Measurements from ENCODE around the gene MAPK9.

The MAPK9 gene

DNA sequence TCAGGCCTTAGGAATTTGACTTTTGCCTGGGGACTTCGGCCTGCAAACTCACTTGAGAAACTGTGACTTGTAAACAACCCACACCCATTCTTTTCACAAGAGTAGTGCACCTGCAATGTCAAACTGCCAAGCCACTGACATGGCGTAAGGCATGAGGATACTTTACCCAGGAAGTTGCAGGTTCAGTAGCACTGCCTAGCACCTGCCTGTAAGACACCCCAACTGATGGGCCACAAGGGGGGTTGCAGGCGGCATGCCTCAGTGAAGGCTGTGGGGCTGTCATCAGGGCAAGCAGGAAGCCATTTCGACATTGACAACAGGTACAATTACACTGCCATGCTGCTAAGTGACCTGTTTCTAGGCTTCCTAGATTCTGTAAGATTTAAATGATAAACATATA is 41.6 kb downstream of the MAPK9 start:
- TF ChIP-seq, protein P1, sequence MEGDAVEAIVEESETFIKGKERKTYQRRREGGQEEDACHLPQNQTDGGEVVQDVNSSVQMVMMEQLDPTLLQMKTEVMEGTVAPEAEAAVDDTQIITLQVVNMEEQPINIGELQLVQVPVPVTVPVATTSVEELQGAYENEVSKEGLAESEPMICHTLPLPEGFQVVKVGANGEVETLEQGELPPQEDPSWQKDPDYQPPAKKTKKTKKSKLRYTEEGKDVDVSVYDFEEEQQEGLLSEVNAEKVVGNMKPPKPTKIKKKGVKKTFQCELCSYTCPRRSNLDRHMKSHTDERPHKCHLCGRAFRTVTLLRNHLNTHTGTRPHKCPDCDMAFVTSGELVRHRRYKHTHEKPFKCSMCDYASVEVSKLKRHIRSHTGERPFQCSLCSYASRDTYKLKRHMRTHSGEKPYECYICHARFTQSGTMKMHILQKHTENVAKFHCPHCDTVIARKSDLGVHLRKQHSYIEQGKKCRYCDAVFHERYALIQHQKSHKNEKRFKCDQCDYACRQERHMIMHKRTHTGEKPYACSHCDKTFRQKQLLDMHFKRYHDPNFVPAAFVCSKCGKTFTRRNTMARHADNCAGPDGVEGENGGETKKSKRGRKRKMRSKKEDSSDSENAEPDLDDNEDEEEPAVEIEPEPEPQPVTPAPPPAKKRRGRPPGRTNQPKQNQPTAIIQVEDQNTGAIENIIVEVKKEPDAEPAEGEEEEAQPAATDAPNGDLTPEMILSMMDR (IDR thresholded peaks at IDR 0.05) = no peak
- H3K27me3 ChIP-seq = no peaks in the 10 kb centered on the region
- H3K4me3 ChIP-seq = no peak overlapping the region
- intact Hi-C loops (cut with DNase I; ENCODE audit: low total_unique reads) = no loop called here
- no peaks in the 10 kb centered on the region for H3K4me1 ChIP-seq
- no peak overlapping the region for H3K27ac ChIP-seq
- H3K36me3 ChIP-seq = peaks cover 98% of the 10 kb centered on the region in 3 donors
- H3K9me3 ChIP-seq = peaks cover 11 to 98% (median 70%) of the 10 kb centered on the region in 3 donors
- DNase-seq = no peak

DNA sequence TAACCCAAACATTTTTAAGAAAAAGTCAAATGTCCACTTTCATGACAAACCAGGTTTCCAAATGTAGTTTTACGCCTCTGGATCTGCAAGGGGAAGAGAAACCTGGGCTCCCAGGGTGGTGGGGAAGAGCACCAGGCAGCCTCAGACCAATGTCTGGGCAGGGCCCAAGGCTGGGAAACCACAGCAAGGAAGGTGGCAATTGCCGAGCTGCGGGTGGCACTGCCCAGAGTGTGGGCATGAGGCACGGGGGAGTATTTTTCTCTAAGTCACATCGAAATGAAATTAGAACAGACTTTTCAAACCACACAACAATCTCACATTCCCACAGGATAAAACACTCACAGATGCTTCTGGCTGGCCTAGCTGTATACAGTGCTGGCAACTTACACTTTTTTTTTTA is 50.3 kb downstream of the MAPK9 start:
- DNase-seq = no peak
- Histone ChIP-seq H3K4me1 (no peaks in the 10 kb centered on the region), H3K4me3 (no peak overlapping the region), H3K9me3 (peaks cover 0 to 93% (median 22%) of the 10 kb centered on the region in 3 donors), H3K27ac (no peak overlapping the region), H3K36me3 (peaks cover 97 to 100% (median 99%) of the 10 kb centered on the region in 3 donors), H3K27me3 (no peaks in the 10 kb centered on the region)
- intact Hi-C loops (cut with DNase I; ENCODE audit: low total_unique reads) = no loop called here
- TF ChIP-seq, protein P1 (IDR thresholded peaks at IDR 0.05) = no peak

DNA sequence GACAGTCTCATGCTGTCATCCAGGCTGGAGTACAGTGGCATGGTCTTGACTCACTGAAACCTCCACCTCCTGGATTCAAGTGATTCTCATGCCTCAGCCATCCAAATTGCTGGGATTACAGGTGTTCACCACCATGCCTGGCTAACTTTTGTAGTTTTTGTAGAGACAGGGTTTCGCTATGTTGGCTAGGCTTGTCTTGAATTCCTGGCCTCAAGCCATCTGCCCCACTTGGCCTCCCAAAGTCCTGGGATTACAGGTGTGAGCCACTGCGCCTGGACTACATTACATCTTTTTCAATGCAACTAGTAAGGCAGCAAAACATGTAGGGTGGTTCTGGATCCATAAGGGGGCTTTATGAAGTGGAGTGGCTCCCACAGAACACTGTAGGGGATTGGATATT is 53.3 kb downstream of the MAPK9 start:
- TF ChIP-seq, protein P1 (IDR thresholded peaks at IDR 0.05) = no peak
- intact Hi-C loops (cut with DNase I; ENCODE audit: low total_unique reads) = no loop called here
- DNase-seq = no peak
- H3K4me1 ChIP-seq = no peaks in the 10 kb centered on the region
- no peak overlapping the region for H3K27ac ChIP-seq
- H3K27me3 ChIP-seq = no peaks in the 10 kb centered on the region
- H3K4me3 ChIP-seq = no peak overlapping the region
- peaks cover 98 to 100% (median 99%) of the 10 kb centered on the region in 3 donors for H3K36me3 ChIP-seq
- H3K9me3 ChIP-seq = peaks cover 0 to 92% (median 20%) of the 10 kb centered on the region in 3 donors

DNA sequence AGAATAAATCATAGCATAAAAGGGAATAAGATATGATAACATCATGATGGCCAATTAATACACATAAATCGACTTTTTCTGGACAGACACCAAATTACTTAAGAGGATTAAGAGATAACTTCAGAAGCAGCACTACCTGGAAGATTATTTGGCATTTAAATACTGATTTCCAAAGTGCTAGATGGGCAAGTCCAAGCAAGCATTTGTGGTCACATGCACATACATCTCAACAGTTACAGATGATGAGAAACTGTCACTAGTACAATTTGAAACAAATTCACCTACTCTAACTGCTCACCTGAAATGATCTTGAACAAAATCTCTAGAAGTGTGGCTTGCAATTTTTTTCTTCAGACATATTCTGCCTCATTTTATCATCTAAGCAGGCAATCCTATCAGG is 56.0 kb downstream of the MAPK9 start:
- Histone ChIP-seq H3K27ac (no peak overlapping the region), H3K4me3 (no peak overlapping the region), H3K36me3 (peaks cover 97 to 100% (median 98%) of the 10 kb centered on the region in 3 donors), H3K4me1 (no peaks in the 10 kb centered on the region), H3K9me3 (peaks cover 0 to 86% (median 8%) of the 10 kb centered on the region in 3 donors), H3K27me3 (no peaks in the 10 kb centered on the region)
- intact Hi-C loops (cut with DNase I; ENCODE audit: low total_unique reads) = no loop called here
- TF ChIP-seq, protein P1 (IDR thresholded peaks at IDR 0.05) = no peak
- no peak for DNase-seq

DNA sequence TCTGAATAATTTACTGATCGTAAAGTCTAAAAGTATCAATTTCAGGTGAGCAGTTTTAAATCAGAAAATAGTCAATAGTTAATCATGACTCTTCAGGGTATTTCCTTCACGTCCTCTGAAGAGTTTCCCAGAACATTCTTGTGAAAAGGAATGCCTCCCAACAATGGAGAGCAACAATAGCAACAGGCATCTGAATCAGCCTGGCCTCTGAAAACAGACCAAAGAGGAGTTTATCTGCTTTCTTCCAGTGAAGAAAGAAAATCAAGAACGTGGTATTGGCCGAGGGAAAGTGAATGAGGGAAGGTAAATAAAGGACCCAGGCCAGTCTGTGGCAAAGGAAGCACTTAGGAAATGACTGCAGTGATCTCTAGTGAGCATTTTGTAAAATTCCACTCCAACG is 56.8 kb downstream of the MAPK9 start:
- no peak overlapping the region for H3K27ac ChIP-seq
- H3K4me1 ChIP-seq = no peaks in the 10 kb centered on the region
- TF ChIP-seq, protein P1 (IDR thresholded peaks at IDR 0.05) = no peak
- H3K27me3 ChIP-seq = no peaks in the 10 kb centered on the region
- peaks cover 90 to 99% (median 97%) of the 10 kb centered on the region in 3 donors for H3K36me3 ChIP-seq
- peaks cover 0 to 86% (median 12%) of the 10 kb centered on the region in 3 donors for H3K9me3 ChIP-seq
- DNase-seq = no peak
- H3K4me3 ChIP-seq = no peak overlapping the region
- intact Hi-C loops (cut with DNase I; ENCODE audit: low total_unique reads) = no loop called here

DNA sequence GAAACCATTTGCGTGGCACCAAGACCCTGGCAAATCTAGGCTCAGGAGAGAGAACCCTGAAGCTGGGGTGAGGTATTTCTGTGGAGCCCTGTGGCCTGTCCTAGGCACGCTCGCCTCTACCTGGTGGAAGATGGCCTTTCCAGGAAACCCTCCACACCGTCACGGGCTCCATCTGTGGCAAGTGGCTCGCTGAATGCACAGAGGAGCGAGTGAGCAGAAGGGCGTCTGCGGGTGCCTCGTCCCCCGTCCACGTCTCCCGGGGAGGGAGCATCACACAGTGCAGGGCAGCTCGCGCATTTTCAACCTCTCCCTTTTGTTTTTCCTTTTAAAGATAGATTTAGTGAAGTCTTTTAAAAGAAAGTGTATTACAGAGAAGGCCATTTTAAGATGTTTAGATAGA is 57.6 kb downstream of the MAPK9 start:
- H3K36me3 ChIP-seq = peaks cover 90 to 99% (median 97%) of the 10 kb centered on the region in 3 donors
- H3K27me3 ChIP-seq = no peaks in the 10 kb centered on the region
- no peaks in the 10 kb centered on the region for H3K4me1 ChIP-seq
- intact Hi-C loops (cut with DNase I; ENCODE audit: low total_unique reads) = no loop called here
- H3K27ac ChIP-seq = no peak overlapping the region
- TF ChIP-seq, protein P1 (IDR thresholded peaks at IDR 0.05) = no peak
- peaks cover 0 to 86% (median 20%) of the 10 kb centered on the region in 3 donors for H3K9me3 ChIP-seq
- H3K4me3 ChIP-seq = no peak overlapping the region
- DNase-seq = no peak

All from tibial artery (tissue), 4 donors.